K562 (cell line): ENCODE measurements around the gene SLC25A18. TPM values are rescaled to one million over a fixed set of nuclear protein-coding genes. Genes with fewer than 3 reads are reported as not detected.

Experiments
- ATAC-seq: fragments of 200-7000 bp; cut with Tn5 transposase; 3 replicates; pipeline ENCODE4 v1.9.1; 2020; ENCODE audit warnings: moderate library complexity
- BruUV-seq: library from RNA; stranded (reverse); fragments of 400-500 nt; replicated peaks from 2 replicates; lab custom pipeline; 2021; lab: Mats Ljungman, UMichigan
- CTCF ChIA-PET: fragments of 300-600 bp; formaldehyde crosslinking; extraction: SDS; loops from one replicate; lab custom pipeline; 2021; ENCODE audit warnings: low intra/inter-chr PET ratio; lab: Yijun Ruan, JAX
- POLR2A ChIA-PET: fragments of 300-600, 350-650 bp; sonication (Branson Sonifier 250); formaldehyde crosslinking; extraction: SDS; loops from one replicate; lab custom pipeline; 2021; ENCODE audit warnings: antibody characterized with exemption, inconsistent platforms; lab: Yijun Ruan, JAX
- DNase-seq, 4 experiments: peaks; one replicate each; pipeline versions ENCODE4 v3.0.0 to v3.0.0-alpha.2; 2011 to 2018; ENCODE audit warnings: low spot score in 3 of 4, mixed read lengths in 3 of 4; ENCODE audit errors: extremely low read depth in 1 of 4
- FAIRE-seq: peaks from 2 replicates; lab custom pipeline; 2011; peaks lifted over from hg19 to GRCh38; lab: Jason Lieb, UNC
- H2AFZ ChIP-seq: 2 replicates; pipeline ENCODE4 v1.6.0; 2011; ENCODE audit warnings: low read depth, low read length, control low read depth, inconsistent platforms
- H3K27ac ChIP-seq: fragments of 200-600 bp; 3 replicates; pipeline ENCODE4 v1.8.0; 2011; ENCODE audit warnings: low read depth, mild to moderate bottlenecking, control low read depth, inconsistent platforms, low read length, moderate library complexity, mixed read lengths; ENCODE audit errors: extremely low read depth
- H3K27me3 ChIP-seq, 2 experiments: fragments of 300-600 bp in 1 of 2; 2 replicates in 1 of 2; 3 replicates in 1 of 2; pipeline versions ENCODE4 v1.6.0 to v1.8.0; 2011; ENCODE audit warnings: inconsistent platforms in 2 of 2, low read length in 2 of 2, mild to moderate bottlenecking in 1 of 2, mixed read lengths in 1 of 2, moderate library complexity in 1 of 2; ENCODE audit not compliant: control insufficient read depth in 2 of 2, insufficient read depth in 2 of 2
- H3K36me3 ChIP-seq: fragments of 300-600 bp; 3 replicates; pipeline ENCODE4 v1.8.0; 2011; ENCODE audit warnings: mild to moderate bottlenecking, low read length, inconsistent platforms; ENCODE audit not compliant: control insufficient read depth, insufficient read depth
- H3K4me1 ChIP-seq, 2 experiments: fragments of 200-600 bp in 1 of 2; replicated peaks in 1 of 2; 2 replicates in 1 of 2; 3 replicates in 1 of 2; pipeline versions ENCODE4 v1.5.1 to v1.8.0; 2011; ENCODE audit warnings: inconsistent platforms in 2 of 2, low read length in 2 of 2, mild to moderate bottlenecking in 1 of 2, mixed read lengths in 1 of 2, moderate library complexity in 1 of 2; ENCODE audit not compliant: control insufficient read depth in 2 of 2, insufficient read depth in 2 of 2
- H3K4me2 ChIP-seq: 2 replicates; pipeline ENCODE4 v1.6.1; 2011; ENCODE audit warnings: low read length, control low read depth, inconsistent platforms, mixed read lengths; ENCODE audit not compliant: insufficient read depth
- H3K4me3 ChIP-seq: fragments of 200-600 bp; sonication (generic), shearing (Covaris generic); 2 replicates; pipeline ENCODE4 v1.5.1; 2016; ENCODE audit warnings: control low read depth, inconsistent platforms
- H3K79me2 ChIP-seq: fragments of 200-600 bp; 3 replicates; pipeline ENCODE4 v1.8.0; 2011; ENCODE audit warnings: low read length, inconsistent platforms; ENCODE audit not compliant: control insufficient read depth, insufficient read depth
- H3K9ac ChIP-seq, 2 experiments: 2 replicates each; pipeline versions ENCODE4 v1.6.0 to v1.6.1; 2011; ENCODE audit warnings: low read depth in 2 of 2, low read length in 2 of 2, control low read depth in 1 of 2, inconsistent platforms in 1 of 2, mild to moderate bottlenecking in 1 of 2, mixed read lengths in 1 of 2; ENCODE audit not compliant: insufficient read depth in 1 of 2
- H3K9me1 ChIP-seq: one replicate; pipeline ENCODE4 v1.6.0; 2011; ENCODE audit warnings: inconsistent platforms, mild to moderate bottlenecking, low read length, moderate library complexity; ENCODE audit not compliant: control insufficient read depth, insufficient read depth
- H3K9me3 ChIP-seq: replicated peaks from 2 replicates; pipeline ENCODE4 v1.5.1; 2011; ENCODE audit warnings: low read depth, low read length, inconsistent platforms; ENCODE audit not compliant: control insufficient read depth, insufficient read depth
- H4K20me1 ChIP-seq: replicated peaks from 2 replicates; pipeline ENCODE4 v1.6.1; 2011; ENCODE audit warnings: low read length, inconsistent platforms, mixed read lengths; ENCODE audit not compliant: control insufficient read depth, insufficient read depth
- KAT7 ChIP-seq: sonication (generic); formaldehyde crosslinking; IDR thresholded peaks from 2 replicates; pipeline ENCODE4 v1.8.0; 2022; ENCODE audit warnings: missing genetic modification reagents, mild to moderate bottlenecking, borderline replicate concordance
- MED1 ChIP-seq: sonication (generic); formaldehyde crosslinking; IDR thresholded peaks from 2 replicates; pipeline ENCODE4 v1.8.1; 2023; ENCODE audit warnings: missing genetic modification reagents, borderline replicate concordance
- NR2F6 ChIP-seq: fragments of 450-650 bp; formaldehyde crosslinking; IDR thresholded peaks from 2 replicates; pipeline ENCODE4 v1.4.0; 2020; ENCODE audit warnings: mild to moderate bottlenecking
- SREBF2 ChIP-seq: sonication (generic); formaldehyde crosslinking; IDR thresholded peaks from 2 replicates; pipeline ENCODE4 v1.4.0; 2020; ENCODE audit warnings: mild to moderate bottlenecking, missing genetic modification reagents
- ZNF184 ChIP-seq: sonication (generic); formaldehyde crosslinking; IDR thresholded peaks from 2 replicates; pipeline ENCODE4 v1.5.0; 2020; ENCODE audit warnings: missing genetic modification reagents
- WGBS: fragments of 100-300 bp; shearing (Covaris generic); methylation state at CpG from one replicate; pipeline ENCODE4 v1.1.6; 2016; ENCODE audit warnings: low coverage, mixed read lengths; ENCODE audit not compliant: insufficient coverage; ENCODE audit errors: missing lambda C conversion rate; 5-methylcytosine and 5-hydroxymethylcytosine counted together
- in situ Hi-C: fragments of 300-500 bp; cut with MboI; formaldehyde crosslinking; loops from 4 replicates; pipeline ENCODE4 v1.15.0; 2018; ENCODE audit warnings: inconsistent platforms, mixed read lengths
- intact Hi-C: fragments of 100-400 bp; cut with micrococcal nuclease; formaldehyde crosslinking; loops from 2 replicates; pipeline ENCODE4 v1.14.2; 2022
- polyA plus RNA-seq, 8 experiments: library from polyadenylated mRNA; depleted of rRNA in 4 of 8; stranded (reverse) in 5 of 8; unstranded in 3 of 8; fragments of >200 nt; fragmentation: Nextera tagmentation in 2 of 8; fragmentation: Illumina TruSeq in 1 of 8; extraction: Ambion mirVana in 2 of 8; extraction: Trizol in 1 of 8; gene quantifications; 2 replicates each; pipeline versions ENCODE4 v1.2.1 to v1.2.3, GENCODE V29; 2011 to 2014; ENCODE audit warnings: inconsistent platforms in 1 of 8, missing spikeins in 1 of 8
- total RNA-seq, 7 experiments: library from RNA; depleted of rRNA in 6 of 7; stranded (reverse); fragments of >200 nt in 6 of 7; fragmentation: Illumina TruSeq in 2 of 7; extraction: Trizol in 2 of 7; gene quantifications; 2 replicates each; pipeline versions ENCODE4 v1.2.1 to v1.2.3, GENCODE V29; 2011 to 2021; ENCODE audit warnings: low replicate concordance in 1 of 7
- TF ChIP-seq, protein P1 (sequence below): fragments of 450-650 bp; formaldehyde crosslinking; conservative IDR thresholded peaks from 2 replicates; pipeline ENCODE4 v1.4.0; 2022; ENCODE audit warnings: mild to moderate bottlenecking, missing genetic modification characterization
- TF ChIP-seq, protein P2 (sequence below): fragments of 450-650 bp; formaldehyde crosslinking; IDR thresholded peaks from 2 replicates; pipeline ENCODE4 v1.4.0; 2022; ENCODE audit warnings: mild to moderate bottlenecking, moderate library complexity
- TF ChIP-seq, protein P3 (sequence below): fragments of 450-650 bp; IDR thresholded peaks from 2 replicates; pipeline ENCODE4 v1.6.1; 2014; ENCODE audit warnings: low read depth, mild to moderate bottlenecking, moderate library complexity, borderline replicate concordance
- TF ChIP-seq, protein P4 (sequence below): fragments of 250-450 bp; sonication (Bioruptor Pico); IDR thresholded peaks from 2 replicates; pipeline ENCODE4 v1.8.0; 2022; ENCODE audit warnings: moderate library complexity, mild to moderate bottlenecking, inconsistent platforms
- TF ChIP-seq, protein P5 (sequence below): fragments of 450-650 bp; formaldehyde crosslinking; IDR thresholded peaks from 2 replicates; pipeline ENCODE4 v1.4.0; 2020; ENCODE audit warnings: mild to moderate bottlenecking, moderate library complexity
- TF ChIP-seq, protein P6 (sequence below): sonication (generic); formaldehyde crosslinking; IDR thresholded peaks from 2 replicates; pipeline ENCODE4 v1.8.0; 2022; ENCODE audit warnings: missing genetic modification reagents, mild to moderate bottlenecking, borderline replicate concordance

The SLC25A18 gene
- total and polyA plus RNA-seq, 9 of the 15 experiments (the other 6 are each of a cell fraction or from before 2014, with no cell fraction given) = 0.04 TPM; not detected in 8

DNA sequence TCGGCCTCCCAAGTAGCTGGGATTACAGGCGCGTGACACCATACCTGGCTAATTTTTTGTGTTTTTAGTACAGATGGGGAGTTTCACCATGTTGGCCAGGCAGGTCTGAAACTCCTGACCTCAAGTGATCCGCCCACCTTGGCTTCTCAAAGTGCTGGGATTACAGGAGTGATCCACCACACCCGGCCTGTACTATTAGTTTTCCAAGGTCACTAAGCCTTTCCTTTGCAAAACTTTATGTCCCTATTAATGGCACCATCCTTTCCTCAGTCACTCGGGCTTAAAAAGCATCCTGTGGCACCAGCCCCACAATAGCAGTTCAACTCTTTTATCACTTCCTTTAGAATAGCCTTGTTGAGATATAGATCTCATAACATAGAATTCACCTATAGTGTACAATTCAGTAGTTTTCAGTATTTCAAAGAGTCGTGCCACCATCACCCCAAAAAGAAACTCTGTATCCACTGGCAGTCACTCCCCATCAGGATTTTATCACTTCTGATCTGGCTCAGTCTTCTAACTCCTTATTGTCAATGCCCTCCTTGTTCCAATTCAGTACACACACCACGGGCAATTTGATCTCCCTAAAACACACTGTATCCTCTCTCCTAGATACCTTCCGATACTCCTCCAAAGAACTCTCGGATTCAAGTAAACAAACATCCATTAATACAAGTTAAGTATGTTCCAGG lies 74.3 kb downstream of the SLC25A18 start:
- H3K9me3 ChIP-seq = no peaks in the 10 kb centered on the region
- no TSS peak for BruUV-seq
- H3K27ac ChIP-seq = peak overlapping the region; percentile 99
- H4K20me1 ChIP-seq = no peaks in the 10 kb centered on the region
- peak overlapping the region; percentile 80 for H2AFZ ChIP-seq
- H3K79me2 ChIP-seq = peaks cover 49% of the 10 kb centered on the region
- peaks cover 31% of the 10 kb centered on the region in 2 experiments for H3K4me1 ChIP-seq
- in situ Hi-C loops = no loop called here
- no peaks in the 10 kb centered on the region for H3K27me3 ChIP-seq
- intact Hi-C loops = loop anchor here (1.0 to 5.0 kb wide), 3 partner anchors 36 to 150 kb away; partner anchors contain the start of gene SLC25A18
- CTCF ChIA-PET = no interaction called here
- DNase-seq (no peak), ATAC-seq (peak; percentile 0; the same call in 2 of the 3 replicates), FAIRE-seq (no peak)
- WGBS = 28% methylated on average over 10 of the region's 10 CpGs
- peaks cover 15% of the 10 kb centered on the region for H3K36me3 ChIP-seq
- peak overlapping the region; percentile 90 for H3K4me3 ChIP-seq
- H3K9ac ChIP-seq = peak overlapping the region; percentile 99 to 100
- no peaks in the 10 kb centered on the region for H3K9me1 ChIP-seq
- POLR2A ChIA-PET = interaction anchor here (0.6 kb wide), 1 partner anchor 40 kb away, joined by 4 read pairs; no protein-coding TSS in a partner anchor
- H3K4me2 ChIP-seq = peak overlapping the region; percentile 99
- TF ChIP-seq, protein P1, sequence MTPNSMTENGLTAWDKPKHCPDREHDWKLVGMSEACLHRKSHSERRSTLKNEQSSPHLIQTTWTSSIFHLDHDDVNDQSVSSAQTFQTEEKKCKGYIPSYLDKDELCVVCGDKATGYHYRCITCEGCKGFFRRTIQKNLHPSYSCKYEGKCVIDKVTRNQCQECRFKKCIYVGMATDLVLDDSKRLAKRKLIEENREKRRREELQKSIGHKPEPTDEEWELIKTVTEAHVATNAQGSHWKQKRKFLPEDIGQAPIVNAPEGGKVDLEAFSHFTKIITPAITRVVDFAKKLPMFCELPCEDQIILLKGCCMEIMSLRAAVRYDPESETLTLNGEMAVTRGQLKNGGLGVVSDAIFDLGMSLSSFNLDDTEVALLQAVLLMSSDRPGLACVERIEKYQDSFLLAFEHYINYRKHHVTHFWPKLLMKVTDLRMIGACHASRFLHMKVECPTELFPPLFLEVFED (CRISPR knock-in tag) = peak; percentile 29; the same call in 1 of the 2 replicates
- TF ChIP-seq, protein P2, sequence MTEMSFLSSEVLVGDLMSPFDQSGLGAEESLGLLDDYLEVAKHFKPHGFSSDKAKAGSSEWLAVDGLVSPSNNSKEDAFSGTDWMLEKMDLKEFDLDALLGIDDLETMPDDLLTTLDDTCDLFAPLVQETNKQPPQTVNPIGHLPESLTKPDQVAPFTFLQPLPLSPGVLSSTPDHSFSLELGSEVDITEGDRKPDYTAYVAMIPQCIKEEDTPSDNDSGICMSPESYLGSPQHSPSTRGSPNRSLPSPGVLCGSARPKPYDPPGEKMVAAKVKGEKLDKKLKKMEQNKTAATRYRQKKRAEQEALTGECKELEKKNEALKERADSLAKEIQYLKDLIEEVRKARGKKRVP (CRISPR knock-in tag) = peak; percentile 47; the same call in 1 of the 2 replicates
- TF ChIP-seq, protein P3, sequence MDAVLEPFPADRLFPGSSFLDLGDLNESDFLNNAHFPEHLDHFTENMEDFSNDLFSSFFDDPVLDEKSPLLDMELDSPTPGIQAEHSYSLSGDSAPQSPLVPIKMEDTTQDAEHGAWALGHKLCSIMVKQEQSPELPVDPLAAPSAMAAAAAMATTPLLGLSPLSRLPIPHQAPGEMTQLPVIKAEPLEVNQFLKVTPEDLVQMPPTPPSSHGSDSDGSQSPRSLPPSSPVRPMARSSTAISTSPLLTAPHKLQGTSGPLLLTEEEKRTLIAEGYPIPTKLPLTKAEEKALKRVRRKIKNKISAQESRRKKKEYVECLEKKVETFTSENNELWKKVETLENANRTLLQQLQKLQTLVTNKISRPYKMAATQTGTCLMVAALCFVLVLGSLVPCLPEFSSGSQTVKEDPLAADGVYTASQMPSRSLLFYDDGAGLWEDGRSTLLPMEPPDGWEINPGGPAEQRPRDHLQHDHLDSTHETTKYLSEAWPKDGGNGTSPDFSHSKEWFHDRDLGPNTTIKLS = no peak
- TF ChIP-seq, protein P4, sequence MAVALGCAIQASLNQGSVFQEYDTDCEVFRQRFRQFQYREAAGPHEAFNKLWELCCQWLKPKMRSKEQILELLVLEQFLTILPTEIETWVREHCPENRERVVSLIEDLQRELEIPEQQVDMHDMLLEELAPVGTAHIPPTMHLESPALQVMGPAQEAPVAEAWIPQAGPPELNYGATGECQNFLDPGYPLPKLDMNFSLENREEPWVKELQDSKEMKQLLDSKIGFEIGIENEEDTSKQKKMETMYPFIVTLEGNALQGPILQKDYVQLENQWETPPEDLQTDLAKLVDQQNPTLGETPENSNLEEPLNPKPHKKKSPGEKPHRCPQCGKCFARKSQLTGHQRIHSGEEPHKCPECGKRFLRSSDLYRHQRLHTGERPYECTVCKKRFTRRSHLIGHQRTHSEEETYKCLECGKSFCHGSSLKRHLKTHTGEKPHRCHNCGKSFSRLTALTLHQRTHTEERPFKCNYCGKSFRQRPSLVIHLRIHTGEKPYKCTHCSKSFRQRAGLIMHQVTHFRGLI (CRISPR knock-in tag) = no peak
- TF ChIP-seq KAT7 (peak; percentile 90; the same call in 1 of the 2 replicates), MED1 (CRISPR knock-in tag) (no peak), ZNF184 (CRISPR knock-in tag) (no peak), NR2F6 (CRISPR knock-in tag) (no peak), SREBF2 (CRISPR knock-in tag) (no peak)
- TF ChIP-seq, protein P5, sequence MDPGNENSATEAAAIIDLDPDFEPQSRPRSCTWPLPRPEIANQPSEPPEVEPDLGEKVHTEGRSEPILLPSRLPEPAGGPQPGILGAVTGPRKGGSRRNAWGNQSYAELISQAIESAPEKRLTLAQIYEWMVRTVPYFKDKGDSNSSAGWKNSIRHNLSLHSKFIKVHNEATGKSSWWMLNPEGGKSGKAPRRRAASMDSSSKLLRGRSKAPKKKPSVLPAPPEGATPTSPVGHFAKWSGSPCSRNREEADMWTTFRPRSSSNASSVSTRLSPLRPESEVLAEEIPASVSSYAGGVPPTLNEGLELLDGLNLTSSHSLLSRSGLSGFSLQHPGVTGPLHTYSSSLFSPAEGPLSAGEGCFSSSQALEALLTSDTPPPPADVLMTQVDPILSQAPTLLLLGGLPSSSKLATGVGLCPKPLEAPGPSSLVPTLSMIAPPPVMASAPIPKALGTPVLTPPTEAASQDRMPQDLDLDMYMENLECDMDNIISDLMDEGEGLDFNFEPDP = peak; percentile 4; the same call in 1 of the 2 replicates
- TF ChIP-seq, protein P6, sequence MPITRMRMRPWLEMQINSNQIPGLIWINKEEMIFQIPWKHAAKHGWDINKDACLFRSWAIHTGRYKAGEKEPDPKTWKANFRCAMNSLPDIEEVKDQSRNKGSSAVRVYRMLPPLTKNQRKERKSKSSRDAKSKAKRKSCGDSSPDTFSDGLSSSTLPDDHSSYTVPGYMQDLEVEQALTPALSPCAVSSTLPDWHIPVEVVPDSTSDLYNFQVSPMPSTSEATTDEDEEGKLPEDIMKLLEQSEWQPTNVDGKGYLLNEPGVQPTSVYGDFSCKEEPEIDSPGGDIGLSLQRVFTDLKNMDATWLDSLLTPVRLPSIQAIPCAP = no peak
